ENCODE results near the gene DENND2A. TPM values are rescaled to one million over a fixed set of nuclear protein-coding genes. Genes with fewer than 3 reads are reported as not detected.
A peak's percentile ranks its signal among the peaks of the same experiment; 100 is the strongest.

DENND2A gene
- total and polyA plus RNA-seq, 10 donors = 1.9 to 35.3 (median 14.9) TPM

- WGBS, 5 donors = 88 to 100% (median 96%) methylated on average over 2 to 3 of the region's 3 CpGs
- Histone ChIP-seq H3K27me3 (replicated peaks in 1 of 7) (no peaks in the 10 kb centered on the region), H3K9me3 (no peaks in the 10 kb centered on the region), H3K27ac (no peak overlapping the region), H3K36me3 (peaks cover 0 to 99% (median 29%) of the 10 kb centered on the region in 6 donors), H3K4me3 (no peak overlapping the region), H3K4me1 (peaks cover 0 to 10% (median 1%) of the 10 kb centered on the region in 6 donors)
- TF ChIP-seq POLR2A (IDR thresholded peaks at IDR 0.05) (no peak), POLR2AphosphoS5 (IDR thresholded peaks at IDR 0.05) (no peak), CTCF (IDR thresholded peaks at IDR 0.05 in 8 of 11, conservative IDR thresholded peaks at IDR 0.05 in 3 of 11) (no peak)
- peak; percentile 13 for DNase-seq
- intact Hi-C loops (cut with DNase I; ENCODE audit: low total_unique reads) = no loop called here
Measured at GRCh38 chr7:140681766-140682165, 41.2 kb upstream of the DENND2A start.

GRCh38 chr7:140680886-140681285 lies 40.3 kb upstream of the DENND2A start:
- TF ChIP-seq CTCF (IDR thresholded peaks at IDR 0.05 in 8 of 11, conservative IDR thresholded peaks at IDR 0.05 in 3 of 11) (no peak), POLR2AphosphoS5 (IDR thresholded peaks at IDR 0.05) (no peak), POLR2A (IDR thresholded peaks at IDR 0.05) (no peak)
- Histone ChIP-seq H3K9me3 (no peaks in the 10 kb centered on the region), H3K27me3 (replicated peaks in 1 of 7) (no peaks in the 10 kb centered on the region), H3K36me3 (peaks cover 0 to 91% (median 29%) of the 10 kb centered on the region in 6 donors), H3K27ac (no peak overlapping the region), H3K4me1 (peaks cover 0 to 19% (median 10%) of the 10 kb centered on the region in 6 donors), H3K4me3 (no peak overlapping the region)
- DNase-seq = peak; percentile 46
- intact Hi-C loops (cut with DNase I; ENCODE audit: low total_unique reads) = no loop called here
- WGBS, 5 donors = 90 to 95% (median 93%) methylated on average over 7 of the region's 7 CpGs

GRCh38 chr7:140679186-140679585 lies 38.6 kb upstream of the DENND2A start:
- Histone ChIP-seq H3K36me3 (peaks cover 0 to 74% (median 29%) of the 10 kb centered on the region in 6 donors), H3K4me1 (peaks cover 17 to 36% (median 27%) of the 10 kb centered on the region in 6 donors), H3K27ac (no peak overlapping the region), H3K4me3 (no peak overlapping the region), H3K9me3 (no peaks in the 10 kb centered on the region), H3K27me3 (replicated peaks in 1 of 7) (no peaks in the 10 kb centered on the region)
- peak; percentile 48 for DNase-seq
- intact Hi-C loops (cut with DNase I; ENCODE audit: low total_unique reads) = no loop called here
- 94 to 98% (median 97%) methylated on average over 9 of the region's 9 CpGs for WGBS, 5 donors
- TF ChIP-seq POLR2AphosphoS5 (IDR thresholded peaks at IDR 0.05) = no peak

GRCh38 chr7:140678816-140679130 lies 38.2 kb upstream of the DENND2A start:
- Histone ChIP-seq H3K27ac (no peak overlapping the region), H3K4me1 (peaks cover 18 to 40% (median 31%) of the 10 kb centered on the region in 6 donors), H3K36me3 (peaks cover 0 to 70% (median 29%) of the 10 kb centered on the region in 6 donors), H3K4me3 (no peak overlapping the region), H3K9me3 (no peaks in the 10 kb centered on the region), H3K27me3 (replicated peaks in 1 of 7) (no peaks in the 10 kb centered on the region)
- intact Hi-C loops (cut with DNase I; ENCODE audit: low total_unique reads) = no loop called here
- TF ChIP-seq CTCF (IDR thresholded peaks at IDR 0.05 in 8 of 11, conservative IDR thresholded peaks at IDR 0.05 in 3 of 11) (no peak), POLR2A (IDR thresholded peaks at IDR 0.05) (no peak), POLR2AphosphoS5 (IDR thresholded peaks at IDR 0.05) (no peak)
- DNase-seq = peak; percentile 66
- 86 to 99% (median 94%) methylated on average over 4 to 7 of the region's 7 CpGs for WGBS, 5 donors

Data from spleen (tissue), 11 donors.